GM18511 (cell line): Measurements from ENCODE around the gene DICER1.
"Not testable (repeated sequence)": the region's sequence is repeated elsewhere in the genome, so short reads cannot be mapped to it uniquely, and the experiment has no call there.

Source experiments
- ATAC-seq: cut with Tn5 transposase; IDR thresholded peaks from one replicate; pipeline ENCODE4 v1.9.1; 2021; ENCODE audit warnings: mild to moderate bottlenecking, moderate library complexity; ENCODE audit not compliant: unreplicated experiment

The DICER1 gene

GRCh38 chr14:95151561-95151960, 5.8 kb downstream of the DICER1 start:
- no peak for ATAC-seq

GRCh38 chr14:95150910-95151309, 6.4 kb downstream of the DICER1 start:
- ATAC-seq = no peak

GRCh38 chr14:95149441-95149840, 7.9 kb downstream of the DICER1 start:
- no peak for ATAC-seq

DNA sequence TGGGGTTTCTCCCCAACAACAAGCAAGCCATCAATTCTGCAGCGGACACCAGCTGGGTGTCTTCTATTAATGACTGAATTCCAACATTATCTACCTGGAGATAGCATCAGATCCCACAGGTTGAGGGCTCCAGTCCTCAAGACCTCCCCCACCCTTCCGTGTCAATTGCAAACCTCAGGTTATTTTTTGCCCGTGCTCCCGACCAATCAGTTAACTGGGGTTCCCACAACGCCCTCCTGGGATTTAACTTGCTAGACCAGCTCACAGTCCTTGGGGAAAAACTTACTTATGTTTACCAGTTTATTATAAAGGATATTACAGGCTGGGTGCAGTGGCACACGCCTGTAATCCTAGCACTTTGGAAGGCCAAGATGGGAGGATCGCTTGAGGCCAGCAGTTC, 9.7 kb downstream of the DICER1 start:
- ATAC-seq = no peak

DNA sequence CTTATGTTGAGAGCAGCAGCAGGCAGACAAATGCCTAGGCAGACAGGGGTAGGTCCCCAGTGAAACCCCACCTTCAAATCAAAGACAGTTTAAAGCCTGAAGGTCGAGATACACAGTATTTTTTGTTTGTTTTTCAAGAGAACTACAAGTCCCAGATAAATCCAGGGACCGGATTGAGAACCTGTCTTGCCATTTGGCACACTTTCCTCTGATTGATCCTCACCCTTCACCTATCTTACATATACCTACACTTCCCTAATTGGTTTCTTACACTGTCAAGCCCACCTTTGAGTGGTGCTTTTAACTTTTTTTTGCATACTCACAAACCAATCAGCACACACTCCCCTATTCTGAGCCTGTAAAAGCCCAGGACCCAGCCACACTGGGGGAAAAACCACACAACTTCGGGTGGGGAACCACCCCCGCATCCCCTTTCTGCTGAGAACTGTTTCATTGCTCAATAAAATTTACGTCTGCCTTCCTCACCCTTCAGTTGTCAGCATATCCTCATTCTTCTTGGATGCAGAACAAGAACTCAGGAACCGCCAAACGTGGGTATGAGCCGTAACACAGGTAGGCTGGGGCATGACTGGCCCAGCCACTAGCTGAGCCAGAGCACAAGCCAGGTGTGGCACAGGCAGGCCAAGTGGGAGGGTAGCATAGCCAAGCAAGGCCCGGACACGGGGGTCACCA, 11.1 kb downstream of the DICER1 start:
- no peak for ATAC-seq

- no peak for ATAC-seq
Observed at GRCh38 chr14:95144849-95145248, 12.5 kb downstream of the DICER1 start.

DNA sequence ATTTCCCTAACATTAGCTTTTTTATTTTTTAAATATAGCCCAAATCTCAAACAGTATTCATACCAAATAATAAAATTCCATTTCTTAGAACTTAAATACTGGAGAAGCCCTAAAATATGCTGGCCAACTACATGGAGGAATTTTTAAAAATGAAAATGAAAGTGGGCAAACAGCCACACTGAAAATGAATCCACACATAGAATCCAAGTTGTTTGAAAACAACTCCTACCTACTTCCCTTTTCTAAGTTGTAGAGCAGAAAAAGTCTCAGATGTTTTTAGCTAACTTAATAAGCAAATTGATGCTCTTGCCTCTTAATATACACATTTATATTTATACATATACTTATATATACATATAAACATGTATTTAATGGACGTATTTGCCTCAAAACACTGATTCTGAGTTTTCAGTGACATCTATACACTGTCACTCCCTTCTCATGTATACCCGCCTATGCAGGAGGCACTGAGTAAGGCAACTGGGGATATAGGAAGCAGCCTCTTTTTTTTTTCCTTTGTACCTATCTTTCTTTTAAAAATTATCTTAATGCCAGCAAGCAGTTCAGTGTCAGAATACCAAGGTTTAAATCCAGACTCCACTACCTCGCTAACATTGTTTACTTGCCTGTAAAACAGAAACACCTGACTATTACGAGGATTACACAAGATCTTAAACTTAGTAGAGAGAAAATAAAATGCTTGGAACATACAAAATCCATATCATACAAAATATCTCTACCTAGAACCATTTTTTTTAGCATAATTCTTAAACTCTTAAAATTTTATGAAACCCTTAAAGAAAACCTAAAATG, 13.3 kb downstream of the DICER1 start:
- ATAC-seq = no peak

- ATAC-seq = no peak
Observed at GRCh38 chr14:95142208-95142607, 15.1 kb downstream of the DICER1 start.

DNA sequence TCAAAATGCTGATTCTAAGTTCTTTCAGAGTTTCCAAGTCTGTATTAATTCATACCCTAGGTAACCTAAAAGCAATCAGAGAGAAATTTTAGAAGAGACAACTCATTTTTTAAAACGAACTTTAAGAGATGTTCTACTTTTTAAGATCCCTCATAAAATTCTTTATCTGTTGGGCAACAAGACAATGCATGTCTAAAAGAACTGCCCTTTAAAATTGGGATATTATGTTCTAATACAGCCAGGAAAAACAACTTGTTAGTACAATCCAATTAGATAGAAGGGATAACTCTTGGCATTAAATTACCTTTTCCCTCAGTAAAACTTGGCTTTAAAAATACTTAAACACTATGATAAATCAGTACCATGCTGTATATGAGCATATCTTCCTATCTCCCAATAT, 15.6 kb downstream of the DICER1 start:
- ATAC-seq = no peak

- ATAC-seq = no peak
Observed at GRCh38 chr14:95140060-95140858, 17.1 kb downstream of the DICER1 start.

DNA sequence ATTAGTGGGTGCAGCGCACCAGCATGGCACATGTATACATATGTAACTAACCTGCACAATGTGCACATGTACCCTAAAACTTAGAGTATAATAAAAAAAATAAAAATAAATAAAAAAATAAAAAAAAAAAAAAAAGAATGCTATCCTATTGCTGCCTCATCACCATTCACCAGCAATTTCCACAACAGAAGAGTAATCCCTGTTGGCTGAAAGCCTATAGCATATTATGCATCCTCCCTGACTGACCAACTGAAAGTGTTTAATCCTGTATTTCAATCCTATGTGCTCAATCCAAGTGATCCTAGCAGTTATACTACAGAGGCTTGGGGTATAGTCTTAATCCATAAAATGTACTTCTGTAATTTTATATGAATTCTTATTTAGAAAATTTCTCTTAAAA, 18.5 kb downstream of the DICER1 start:
- no peak for ATAC-seq

- not testable (repeated sequence) for ATAC-seq
Observed at GRCh38 chr14:95138455-95138854, 18.9 kb downstream of the DICER1 start.

GRCh38 chr14:95137804-95138167, 19.5 kb downstream of the DICER1 start:
- ATAC-seq = no peak

DNA sequence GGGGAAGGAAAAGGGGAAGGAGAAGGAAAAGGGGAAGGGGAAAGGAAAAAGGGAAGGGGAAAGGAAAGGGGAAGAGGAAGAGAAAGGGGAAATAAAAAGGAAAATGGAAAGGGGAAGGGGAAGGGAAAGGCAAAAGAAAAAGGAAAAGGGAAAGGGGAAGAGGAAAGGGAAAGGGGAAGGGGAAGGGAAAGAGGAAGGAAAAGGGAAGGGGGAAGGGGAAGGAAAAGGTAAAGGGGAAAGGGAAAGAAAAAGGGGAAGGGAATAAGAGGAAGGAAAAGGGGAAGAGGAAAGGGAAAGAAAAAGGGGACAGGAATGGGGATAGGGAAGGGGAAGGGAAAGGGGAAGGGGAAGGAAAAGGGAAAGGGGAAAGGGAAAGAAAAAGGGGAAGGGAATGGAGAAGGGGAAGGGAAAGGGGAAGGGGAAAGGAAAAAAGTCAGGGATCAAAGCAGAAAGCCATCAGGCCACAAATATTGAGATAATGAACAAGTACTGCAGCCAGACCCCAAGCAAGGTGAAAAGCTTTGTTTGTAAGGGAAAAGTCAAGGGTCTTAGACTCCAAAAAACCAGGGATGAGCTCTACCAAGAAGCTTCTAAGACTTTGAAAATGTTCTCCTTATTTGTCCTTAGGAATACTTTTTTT, 20.0 kb downstream of the DICER1 start:
- no peak for ATAC-seq

DNA sequence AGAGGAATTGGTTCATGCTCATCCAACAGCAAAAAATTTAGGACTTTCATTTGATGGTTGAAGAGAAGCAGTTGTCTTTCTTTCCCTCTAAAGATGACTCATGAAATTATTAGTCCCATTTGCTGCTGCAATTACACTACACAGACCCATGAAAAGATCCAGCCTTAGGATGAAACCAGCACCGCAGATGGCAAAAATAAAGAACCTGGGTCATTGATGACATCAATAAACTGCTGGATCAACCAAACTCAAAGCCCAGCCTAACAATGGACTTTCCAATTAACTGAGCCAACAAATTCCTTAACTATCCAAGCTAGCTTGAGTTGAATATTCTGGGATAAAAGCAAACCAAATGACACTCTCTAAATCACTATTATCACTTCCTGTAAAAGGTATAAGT, 20.7 kb downstream of the DICER1 start:
- no peak for ATAC-seq

- ATAC-seq = peak; percentile 62
Observed at GRCh38 chr14:95134304-95134933, 22.9 kb downstream of the DICER1 start.

GRCh38 chr14:95133282-95133681, 24.0 kb downstream of the DICER1 start:
- no peak for ATAC-seq

GRCh38 chr14:95132760-95133159, 24.6 kb downstream of the DICER1 start:
- no peak for ATAC-seq

DNA sequence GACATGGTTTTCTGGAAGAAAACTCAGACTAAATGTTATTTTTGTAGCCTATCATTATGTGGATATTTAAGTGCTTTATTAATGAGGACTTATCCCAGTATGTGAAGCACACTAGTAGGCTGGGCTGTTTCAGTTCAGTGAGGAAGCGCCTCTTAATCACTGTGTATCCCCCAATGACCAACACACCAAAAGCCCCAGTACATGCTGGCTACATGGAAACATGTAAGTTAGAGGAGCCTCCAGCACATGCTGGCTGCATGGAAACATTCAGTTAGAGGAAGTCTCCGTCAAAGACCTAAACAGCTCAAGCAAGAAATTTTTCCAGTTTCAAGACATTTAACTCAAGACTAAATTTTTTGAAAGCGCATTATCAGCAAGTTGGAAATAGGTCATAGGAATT, 26.8 kb downstream of the DICER1 start:
- no peak for ATAC-seq

DNA sequence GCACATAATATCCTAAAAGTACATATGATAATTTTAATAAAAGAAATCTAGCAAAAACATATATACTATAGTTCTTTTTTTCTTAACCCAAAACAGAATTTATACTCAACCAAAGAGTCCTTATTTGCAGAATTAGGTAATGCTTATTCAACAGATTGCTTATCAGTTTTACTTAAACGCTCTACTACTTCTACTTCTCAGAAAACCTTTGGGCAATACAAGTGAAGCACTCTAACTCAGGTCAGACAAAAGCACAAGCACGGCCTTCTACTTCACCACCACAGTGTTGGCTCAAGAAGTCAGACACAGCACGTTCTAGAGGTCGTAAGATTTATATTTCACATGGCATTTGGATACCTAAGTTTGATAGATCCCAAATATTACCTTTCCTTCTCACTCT, 29.2 kb downstream of the DICER1 start:
- ATAC-seq = no peak

- no peak for ATAC-seq
Observed at GRCh38 chr14:95127531-95127911, 29.8 kb downstream of the DICER1 start.
